Mucosa of stomach (tissue), 1 donor: ENCODE measurements around the gene ABCB9.

ENCODE experiments used
- H3K27me3 ChIP-seq: one replicate; pipeline ENCODE4 v1.7.0; 2013; ENCODE audit warnings: mild to moderate bottlenecking, low read length; ENCODE audit not compliant: control insufficient read depth, insufficient read depth
- H3K36me3 ChIP-seq: one replicate; pipeline ENCODE4 v1.7.0; 2013; ENCODE audit warnings: low read length; ENCODE audit not compliant: control insufficient read depth, insufficient read depth
- H3K4me1 ChIP-seq: one replicate; pipeline ENCODE4 v1.7.0; 2013; ENCODE audit warnings: mild to moderate bottlenecking, low read length; ENCODE audit not compliant: control insufficient read depth, insufficient read depth
- H3K4me3 ChIP-seq: one replicate; pipeline ENCODE4 v1.7.0; 2013; ENCODE audit warnings: low read length
- H3K9ac ChIP-seq: one replicate; pipeline ENCODE4 v1.7.0; 2013; ENCODE audit warnings: mild to moderate bottlenecking, low read length, moderate library complexity
- H3K9me3 ChIP-seq: one replicate; pipeline ENCODE4 v1.7.0; 2013; ENCODE audit warnings: mild to moderate bottlenecking, low read length, moderate library complexity; ENCODE audit not compliant: control insufficient read depth
- donor health status: Pancreatic carcinoma.

Gene ABCB9

DNA sequence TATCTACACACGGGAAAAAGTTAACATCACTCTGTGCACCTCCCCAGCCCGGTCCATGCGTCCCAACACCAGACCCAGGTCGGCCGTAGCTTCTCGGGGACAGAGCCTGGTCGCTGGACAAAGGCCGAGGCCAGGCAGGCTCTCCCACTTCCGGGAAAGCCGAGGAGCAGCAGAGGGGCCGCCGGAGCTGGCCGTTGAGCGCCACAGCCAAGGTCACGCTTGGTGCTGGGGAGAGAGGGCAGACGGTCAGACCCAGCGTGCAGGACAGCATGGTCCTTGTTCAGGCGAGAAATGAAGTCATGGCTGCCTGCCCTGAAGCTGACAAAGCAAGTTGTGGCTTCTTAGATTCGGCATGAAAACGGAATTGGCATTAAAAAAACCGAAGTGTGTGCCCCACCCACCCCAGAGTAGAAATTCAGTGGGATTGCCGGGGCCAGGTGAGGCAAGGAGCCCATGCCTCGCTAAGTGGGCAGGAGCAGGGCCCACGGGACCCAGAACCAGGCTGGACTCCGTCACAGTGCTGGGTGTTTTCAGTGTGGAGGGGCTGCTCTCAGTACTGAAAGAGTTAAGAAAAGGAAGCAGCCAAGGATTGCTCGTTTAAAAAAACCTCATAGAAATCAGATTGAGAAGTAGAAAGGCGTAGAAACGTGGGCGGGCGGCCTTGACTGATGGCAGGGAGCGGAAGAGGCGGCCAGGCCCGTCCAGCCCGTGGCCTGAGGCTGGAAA, 18.5 kb upstream of the ABCB9 start:
- no peaks in the 10 kb centered on the region for H3K9me3 ChIP-seq
- H3K36me3 ChIP-seq, result no peaks in the 10 kb centered on the region
- peak overlapping the region; percentile 28 for H3K9ac ChIP-seq
- no peaks in the 10 kb centered on the region for H3K27me3 ChIP-seq
- H3K4me3 ChIP-seq, result no peak overlapping the region
- peaks cover 37% of the 10 kb centered on the region for H3K4me1 ChIP-seq

DNA sequence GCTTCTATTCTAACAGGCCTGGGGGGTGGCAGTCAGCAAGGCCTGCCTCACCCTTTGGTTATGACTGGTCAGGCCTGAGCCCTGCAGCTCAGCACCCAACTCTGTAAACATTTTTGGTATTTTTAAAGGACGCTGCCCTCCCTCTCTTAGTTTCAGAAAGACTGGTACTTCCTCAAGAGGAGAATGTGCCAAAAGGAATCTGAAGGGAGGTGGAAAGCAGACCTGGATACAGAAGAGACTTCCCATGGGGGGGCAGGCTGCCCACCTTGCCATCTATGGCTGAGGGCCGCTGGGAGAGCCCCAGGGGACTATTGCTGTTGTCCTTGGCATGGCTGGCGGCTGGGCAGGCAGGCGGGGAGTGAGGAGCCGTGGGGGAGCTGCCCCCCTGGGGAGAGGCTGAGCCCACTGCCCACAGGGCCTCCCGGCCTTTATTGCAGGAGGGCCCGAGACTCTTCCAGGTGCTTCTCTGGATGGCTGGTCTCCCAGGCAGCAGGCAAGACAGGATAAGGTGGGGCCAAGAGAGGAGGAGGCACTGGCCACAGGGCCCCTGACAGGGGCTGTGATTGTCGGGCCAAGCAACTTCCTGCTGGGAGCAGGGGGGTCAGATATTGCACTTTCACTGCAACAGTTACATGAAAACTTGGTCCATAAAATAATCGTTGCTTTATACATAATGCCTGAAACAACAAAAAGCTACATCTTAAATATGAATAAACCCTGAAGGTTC, 17.7 kb upstream of the ABCB9 start:
- Histone ChIP-seq H3K4me1 (peaks cover 44% of the 10 kb centered on the region), H3K36me3 (no peaks in the 10 kb centered on the region), H3K27me3 (no peaks in the 10 kb centered on the region), H3K4me3 (no peak overlapping the region), H3K9ac (peak overlapping the region; percentile 28), H3K9me3 (no peaks in the 10 kb centered on the region)

DNA sequence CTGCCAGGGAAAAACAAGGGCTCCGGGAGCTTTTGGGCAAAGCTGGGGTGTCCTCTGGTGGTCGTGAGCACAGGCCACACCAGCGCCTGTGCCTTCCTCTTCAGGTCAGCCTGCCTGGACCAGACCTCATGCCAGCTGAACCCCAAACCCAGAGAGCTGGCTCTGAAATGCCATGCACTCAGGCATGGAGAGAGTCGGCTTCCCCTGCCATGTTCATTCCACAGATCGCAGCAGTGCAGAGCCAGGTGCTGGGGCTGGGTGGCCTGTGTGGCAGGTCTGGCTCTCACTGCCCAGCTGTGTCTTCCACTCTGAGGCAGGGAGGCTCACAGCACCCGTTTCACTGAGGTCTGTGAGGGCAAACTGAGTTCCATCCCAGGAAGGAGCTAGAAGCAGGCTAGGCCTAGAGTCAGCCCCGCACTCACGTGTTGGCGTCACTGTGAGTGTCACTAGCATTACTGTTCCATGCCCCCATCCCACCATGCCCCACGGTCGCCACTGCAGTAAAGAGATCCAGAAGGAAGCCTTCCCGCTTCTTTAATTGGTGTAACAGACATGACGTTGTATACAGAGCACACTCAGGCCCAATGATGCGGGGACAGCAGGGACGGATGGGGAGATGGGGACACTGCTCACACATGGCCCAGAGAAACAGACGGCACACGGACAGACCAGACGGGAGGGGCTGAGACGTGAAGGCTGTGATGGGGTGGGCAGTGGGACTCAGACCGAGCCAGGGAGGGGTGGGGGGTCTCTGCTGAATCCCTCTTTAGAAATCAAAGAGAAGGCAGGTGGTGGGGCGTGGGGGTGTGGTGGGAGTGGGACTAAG, 16.9 kb upstream of the ABCB9 start:
- Histone ChIP-seq H3K27me3 (no peaks in the 10 kb centered on the region), H3K9me3 (no peaks in the 10 kb centered on the region), H3K4me1 (peaks cover 44% of the 10 kb centered on the region), H3K9ac (peak overlapping the region; percentile 15), H3K4me3 (no peak overlapping the region), H3K36me3 (no peaks in the 10 kb centered on the region)

DNA sequence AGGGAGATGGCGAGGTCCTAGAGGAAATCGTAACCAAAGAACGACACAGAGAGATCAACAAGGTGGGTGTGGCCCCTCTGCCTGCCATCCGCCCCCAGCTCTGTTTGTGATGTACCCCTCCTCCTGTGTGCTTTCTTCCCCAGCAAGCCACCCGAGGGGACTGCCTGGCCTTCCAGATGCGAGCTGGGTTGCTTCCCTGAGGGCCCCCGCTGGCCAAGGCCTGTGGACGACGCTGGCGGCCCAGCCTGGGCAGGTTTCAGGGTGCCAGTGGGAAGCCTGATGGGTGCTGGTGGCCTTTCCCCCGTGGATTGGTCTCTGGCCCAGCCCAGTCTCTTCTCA, 16.2 kb upstream of the ABCB9 start:
- Histone ChIP-seq H3K36me3 (no peaks in the 10 kb centered on the region), H3K4me3 (no peak overlapping the region), H3K4me1 (peaks cover 44% of the 10 kb centered on the region), H3K9ac (no peak overlapping the region), H3K9me3 (no peaks in the 10 kb centered on the region), H3K27me3 (no peaks in the 10 kb centered on the region)

DNA sequence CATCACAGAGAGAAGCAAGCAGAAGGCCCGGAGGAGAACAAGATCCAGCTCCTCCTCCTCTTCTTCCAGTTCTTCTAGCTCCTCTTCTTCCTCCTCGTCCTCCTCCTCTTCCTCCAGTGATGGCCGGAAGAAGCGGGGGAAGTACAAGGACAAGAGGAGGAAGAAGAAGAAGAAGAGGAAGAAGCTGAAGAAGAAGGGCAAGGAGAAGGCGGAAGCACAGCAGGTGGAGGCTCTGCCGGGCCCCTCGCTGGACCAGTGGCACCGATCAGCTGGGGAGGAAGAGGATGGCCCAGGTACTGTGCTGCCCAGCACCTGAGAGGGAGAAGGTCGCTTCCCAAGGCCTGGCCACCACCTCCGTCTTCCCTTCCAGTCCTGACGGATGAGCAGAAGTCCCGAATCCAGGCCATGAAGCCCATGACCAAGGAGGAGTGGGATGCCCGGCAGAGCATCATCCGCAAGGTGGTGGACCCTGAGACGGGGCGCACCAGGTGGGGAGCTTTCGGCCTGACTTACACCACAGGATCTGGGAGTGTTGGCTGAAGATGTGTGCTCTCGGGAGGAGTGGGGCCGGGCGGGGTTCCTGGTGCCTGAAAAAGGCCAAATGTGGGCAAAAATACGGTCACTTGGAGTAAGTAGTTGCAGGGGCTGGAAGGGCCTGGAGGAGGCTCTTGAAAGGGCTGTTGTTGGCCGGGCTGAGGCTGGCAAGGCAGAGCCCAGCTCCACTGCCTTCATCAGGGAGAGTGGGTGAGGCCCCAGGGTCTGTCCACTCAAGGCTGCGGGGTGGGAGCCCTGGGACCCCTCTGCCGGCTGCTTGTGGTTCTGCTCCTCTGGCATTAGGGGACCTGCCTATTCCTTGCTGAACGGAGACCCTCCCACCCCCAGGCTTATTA, 15.6 kb upstream of the ABCB9 start:
- Histone ChIP-seq H3K4me1 (peaks cover 44% of the 10 kb centered on the region), H3K27me3 (no peaks in the 10 kb centered on the region), H3K36me3 (no peaks in the 10 kb centered on the region), H3K9ac (peak overlapping the region; percentile 84), H3K4me3 (no peak overlapping the region), H3K9me3 (no peaks in the 10 kb centered on the region)

DNA sequence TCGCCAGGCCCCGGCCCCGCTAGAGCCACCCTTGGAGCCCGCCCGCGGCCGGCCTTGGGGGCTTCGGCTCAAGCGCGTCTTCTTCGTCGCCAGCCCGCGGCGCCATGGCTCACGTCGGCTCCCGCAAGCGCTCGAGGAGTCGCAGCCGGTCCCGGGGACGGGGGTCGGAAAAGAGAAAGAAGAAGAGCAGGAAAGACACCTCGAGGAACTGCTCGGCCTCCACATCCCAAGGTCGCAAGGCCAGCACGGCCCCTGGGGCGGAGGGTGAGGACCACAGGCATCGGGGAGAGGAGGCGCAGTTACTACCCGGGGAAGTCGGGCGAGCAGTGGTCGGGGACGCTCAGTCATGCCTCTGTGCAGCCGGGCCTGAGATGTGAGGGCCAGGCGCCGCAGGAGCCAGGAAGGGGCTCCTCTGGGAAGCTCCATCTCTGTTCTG, 14.8 kb upstream of the ABCB9 start:
- Histone ChIP-seq H3K4me1 (peaks cover 51% of the 10 kb centered on the region), H3K36me3 (no peaks in the 10 kb centered on the region), H3K27me3 (no peaks in the 10 kb centered on the region), H3K9me3 (no peaks in the 10 kb centered on the region), H3K4me3 (peak overlapping the region; percentile 93), H3K9ac (peak overlapping the region; percentile 84)

DNA sequence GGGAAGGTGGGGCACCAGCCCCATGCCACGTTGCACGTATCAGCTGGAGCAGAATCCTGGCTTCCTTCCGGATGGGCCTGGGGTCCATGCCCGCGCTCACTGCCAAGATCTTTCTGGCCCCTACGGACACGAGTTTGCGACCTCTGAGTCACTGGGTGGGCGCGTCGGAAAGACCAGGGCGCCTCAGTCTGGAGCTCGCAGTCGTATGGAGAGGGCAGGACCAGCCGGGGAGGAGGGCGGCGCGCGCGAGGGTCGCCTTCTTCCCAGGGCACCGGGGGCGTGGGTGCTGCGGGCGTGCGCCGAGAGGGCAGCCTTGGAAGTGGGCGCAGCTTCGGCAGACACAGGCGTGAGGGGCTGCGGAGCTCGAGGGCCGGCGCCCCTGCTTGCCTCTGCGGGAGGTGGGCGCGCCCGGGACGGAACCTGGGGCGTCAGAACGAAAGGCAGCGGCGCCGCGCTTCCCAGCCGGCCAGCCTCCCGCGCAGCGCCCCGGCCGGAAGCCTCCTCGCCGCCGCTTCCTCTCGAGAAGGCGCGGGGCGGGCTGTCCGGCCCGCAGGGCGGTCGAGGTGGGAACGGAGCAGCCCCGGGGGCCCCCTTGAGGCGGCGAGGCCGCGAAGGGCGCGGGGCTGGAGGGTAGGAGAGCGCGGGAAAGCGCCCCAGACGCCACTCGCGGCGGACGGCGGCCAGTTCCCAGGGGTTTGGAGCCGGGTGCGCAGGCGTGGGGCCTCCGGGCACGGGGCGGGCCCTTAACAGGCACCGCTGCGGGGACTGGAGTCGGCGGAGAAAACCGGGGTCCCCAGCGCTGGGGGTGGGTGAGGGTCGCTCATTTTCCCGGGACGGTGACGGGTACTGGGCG, 14.1 kb upstream of the ABCB9 start, which contains the start of gene ARL6IP4:
ARL6IP4 (plus strand) TSS at position 499 of the 853 bp plus-strand sequence. CDS start 459 bp downstream, outside the sequence.
- no peaks in the 10 kb centered on the region for H3K36me3 ChIP-seq
- H3K4me3 ChIP-seq, result peak within 1 kb of the TSS; percentile 93
- no peaks in the 10 kb centered on the region for H3K27me3 ChIP-seq
- H3K4me1 ChIP-seq, result peaks cover 56% of the 10 kb centered on the region
- H3K9me3 ChIP-seq, result no peaks in the 10 kb centered on the region
- H3K9ac ChIP-seq, result peak within 1 kb of the TSS; percentile 84

DNA sequence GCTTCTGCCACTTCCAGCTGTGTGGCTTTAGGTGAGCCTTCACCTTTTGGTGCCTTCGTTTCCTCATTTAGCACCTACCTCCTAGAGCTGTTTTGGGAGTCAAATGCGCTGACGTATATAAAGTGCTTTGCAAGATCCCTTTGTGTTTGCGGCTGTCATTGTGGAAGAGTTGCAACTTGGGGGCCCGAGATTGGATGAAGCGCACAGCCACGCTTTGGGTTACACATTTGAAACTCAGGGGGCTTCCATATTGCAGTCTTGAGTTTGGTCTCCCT, 13.6 kb upstream of the ABCB9 start:
- Histone ChIP-seq H3K27me3 (no peaks in the 10 kb centered on the region), H3K36me3 (no peaks in the 10 kb centered on the region), H3K4me3 (peak overlapping the region; percentile 93), H3K9ac (peak overlapping the region; percentile 84), H3K4me1 (peaks cover 56% of the 10 kb centered on the region), H3K9me3 (no peaks in the 10 kb centered on the region)

DNA sequence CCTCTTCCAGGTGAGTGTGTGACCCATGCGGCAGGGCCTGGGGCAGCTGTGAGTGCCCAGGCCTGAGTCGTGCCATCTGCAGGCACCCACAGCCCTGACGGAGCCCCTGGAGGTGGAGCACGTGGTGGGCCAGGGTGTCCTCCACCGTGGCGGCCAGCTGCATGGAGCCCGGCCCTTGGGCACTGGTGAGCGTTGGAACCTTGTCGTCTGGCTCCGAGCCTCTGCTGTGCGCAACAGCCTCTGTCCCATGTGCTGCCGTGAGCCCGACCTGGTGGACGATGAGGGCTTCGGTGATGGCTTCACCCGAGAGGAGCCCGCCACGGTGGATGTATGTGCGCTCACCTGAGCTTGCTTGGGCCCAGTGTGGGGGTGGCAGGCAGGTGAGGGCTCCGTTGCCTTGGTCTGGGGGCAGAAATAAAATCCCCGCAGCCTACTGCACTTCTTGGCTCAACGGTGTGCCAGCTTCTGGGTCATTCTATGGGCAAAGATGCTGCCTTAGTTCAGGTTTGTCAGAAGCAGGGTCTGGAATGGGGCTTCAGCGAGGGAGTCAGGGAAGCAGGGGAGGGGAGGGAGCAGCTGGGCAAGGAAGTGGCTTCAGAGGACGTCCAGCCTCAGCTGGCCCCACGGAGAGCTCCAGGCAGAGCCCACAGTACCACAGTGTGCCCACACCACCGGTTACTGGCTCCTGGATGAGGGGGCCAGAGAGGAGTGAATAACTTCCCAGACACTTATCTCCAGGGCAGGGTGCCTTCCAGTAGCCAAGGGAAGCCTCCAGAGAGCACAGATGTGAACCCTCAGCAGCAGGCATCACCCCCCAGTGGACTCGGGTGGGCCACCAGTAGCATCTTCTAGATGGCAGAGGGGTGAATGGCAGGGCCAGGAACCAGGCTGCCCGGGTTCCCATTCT, 13.0 kb upstream of the ABCB9 start:
- H3K36me3 ChIP-seq, result no peaks in the 10 kb centered on the region

DNA sequence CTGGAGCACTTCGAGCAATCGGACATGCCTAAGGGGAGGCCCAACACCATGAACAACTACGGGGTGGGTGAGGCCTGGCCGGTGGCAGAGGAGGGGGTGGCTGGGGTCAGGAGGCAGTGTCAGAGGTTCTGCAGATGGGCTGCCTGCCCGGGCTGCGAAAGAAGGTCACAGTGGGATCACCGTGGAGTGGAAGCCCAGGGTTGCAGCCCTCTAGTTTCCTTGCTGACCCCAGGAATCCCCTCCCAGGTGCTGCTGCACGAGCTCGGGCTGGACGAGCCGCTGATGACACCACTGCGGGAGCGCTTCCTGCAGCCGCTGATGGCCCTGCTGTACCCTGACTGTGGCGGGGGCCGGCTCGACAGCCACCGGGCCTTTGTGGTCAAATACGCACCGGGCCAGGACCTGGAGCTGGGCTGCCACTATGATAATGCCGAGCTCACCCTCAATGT, 12.3 kb upstream of the ABCB9 start:
- Histone ChIP-seq H3K9ac (no peak overlapping the region), H3K9me3 (no peaks in the 10 kb centered on the region), H3K4me3 (no peak overlapping the region), H3K36me3 (no peaks in the 10 kb centered on the region), H3K4me1 (peaks cover 42% of the 10 kb centered on the region), H3K27me3 (no peaks in the 10 kb centered on the region)

More for the DNA sequence above, 13.0 kb upstream of the ABCB9 start:
- peaks cover 50% of the 10 kb centered on the region for H3K4me1 ChIP-seq
- H3K4me3 ChIP-seq, result peak overlapping the region; percentile 93
- no peaks in the 10 kb centered on the region for H3K27me3 ChIP-seq
- H3K9me3 ChIP-seq, result no peaks in the 10 kb centered on the region
- H3K9ac ChIP-seq, result peak overlapping the region; percentile 84
